MCF 10A (cell line): ENCODE measurements around the gene MAD1L1. TPM values are rescaled to one million over a fixed set of nuclear protein-coding genes. Genes with fewer than 3 reads are reported as not detected.

Experiments
- BruUV-seq: library from RNA; stranded (reverse); fragments of 400-500 nt; replicated peaks from 2 replicates; lab custom pipeline; 2021; lab: Mats Ljungman, UMichigan
- CTCF ChIA-PET: fragments of 300-600 bp; sonication (Branson Sonifier 250); formaldehyde crosslinking; extraction: SDS; loops from one replicate; lab custom pipeline; 2021; ENCODE audit warnings: antibody characterized with exemption, inconsistent platforms; lab: Yijun Ruan, JAX
- POLR2A ChIA-PET: fragments of 300-600, 350-650 bp; sonication (Branson Sonifier 250); formaldehyde crosslinking; extraction: SDS; loops from one replicate; lab custom pipeline; 2020; ENCODE audit warnings: antibody characterized with exemption, inconsistent platforms; lab: Yijun Ruan, JAX
- DNase-seq: peaks from one replicate; pipeline ENCODE4 v3.0.0-alpha.2; 2018; ENCODE audit not compliant: unreplicated experiment
- H3K27ac Mint-ChIP-seq: one replicate; pipeline ENCODE4 v1.8.0; 2022; ENCODE audit warnings: mild to moderate bottlenecking, low read depth, mixed read lengths; ENCODE audit not compliant: unreplicated experiment
- H3K27me3 Mint-ChIP-seq: one replicate; pipeline ENCODE4 v1.8.0; 2022; ENCODE audit warnings: mixed read lengths; ENCODE audit not compliant: insufficient read depth, unreplicated experiment
- H3K36me3 Mint-ChIP-seq: one replicate; pipeline ENCODE4 v1.8.0; 2022; ENCODE audit warnings: mild to moderate bottlenecking, moderate library complexity, mixed read lengths; ENCODE audit not compliant: insufficient read depth, unreplicated experiment
- H3K4me1 Mint-ChIP-seq: one replicate; pipeline ENCODE4 v1.8.0; 2022; ENCODE audit warnings: mixed read lengths; ENCODE audit not compliant: insufficient read depth, unreplicated experiment
- H3K4me3 Mint-ChIP-seq: one replicate; pipeline ENCODE4 v1.8.0; 2022; ENCODE audit warnings: mild to moderate bottlenecking, moderate library complexity, mixed read lengths; ENCODE audit not compliant: unreplicated experiment
- H3K9me3 Mint-ChIP-seq: one replicate; pipeline ENCODE4 v1.8.0; 2022; ENCODE audit warnings: mixed read lengths; ENCODE audit not compliant: unreplicated experiment
- intact Hi-C: fragments of 100-400 bp; cut with micrococcal nuclease; formaldehyde crosslinking; loops from 2 replicates; pipeline ENCODE4 v1.14.1; 2022
- total RNA-seq: library from RNA; stranded (reverse); gene quantifications from 2 replicates; pipeline ENCODE4 v1.2.3, GENCODE V29; 2022
- TF ChIP-seq, protein P1 (sequence below): fragments of 200-600 bp; IDR thresholded peaks from one replicate; pipeline ENCODE4 v1.8.0; 2022; ENCODE audit warnings: antibody characterized with exemption, mild to moderate bottlenecking; ENCODE audit not compliant: unreplicated experiment

MAD1L1 gene
- total RNA-seq, 1 experiment from 2014 or later: 25.2 TPM

DNA sequence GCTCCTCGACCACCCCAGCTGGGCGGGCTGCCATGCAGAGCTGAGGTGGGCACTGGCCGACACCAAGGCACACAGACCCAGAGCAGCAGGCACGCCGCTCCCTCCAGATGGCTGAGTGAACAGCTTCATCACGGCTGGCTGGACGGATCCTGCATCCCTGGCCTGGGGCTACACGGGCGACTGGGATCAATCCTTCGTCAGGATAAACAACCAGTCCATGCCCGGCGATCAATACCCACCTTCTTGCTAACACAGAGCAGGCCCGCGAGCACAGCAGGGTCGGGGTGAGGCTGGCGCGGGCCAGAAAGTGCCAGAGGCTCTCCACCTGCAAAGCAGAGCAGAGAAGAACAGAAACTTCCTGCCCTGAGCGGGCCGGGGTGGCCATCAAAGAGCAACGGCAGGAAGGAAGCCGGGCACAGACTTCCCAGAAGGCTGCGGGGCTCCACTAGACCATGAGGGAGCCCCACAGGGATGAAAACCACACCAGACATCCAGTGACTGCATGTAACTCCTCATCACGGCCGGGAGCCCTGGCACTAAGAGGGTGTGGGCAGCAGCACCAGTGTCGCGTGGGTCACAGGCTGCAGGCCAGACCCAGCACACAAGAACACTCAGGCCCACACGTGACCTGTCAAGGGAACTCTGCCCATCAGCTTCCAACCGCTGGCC is 166.4 kb downstream of the MAD1L1 start:
- H3K4me1 Mint-ChIP-seq: peaks cover 18% of the 10 kb centered on the region

DNA sequence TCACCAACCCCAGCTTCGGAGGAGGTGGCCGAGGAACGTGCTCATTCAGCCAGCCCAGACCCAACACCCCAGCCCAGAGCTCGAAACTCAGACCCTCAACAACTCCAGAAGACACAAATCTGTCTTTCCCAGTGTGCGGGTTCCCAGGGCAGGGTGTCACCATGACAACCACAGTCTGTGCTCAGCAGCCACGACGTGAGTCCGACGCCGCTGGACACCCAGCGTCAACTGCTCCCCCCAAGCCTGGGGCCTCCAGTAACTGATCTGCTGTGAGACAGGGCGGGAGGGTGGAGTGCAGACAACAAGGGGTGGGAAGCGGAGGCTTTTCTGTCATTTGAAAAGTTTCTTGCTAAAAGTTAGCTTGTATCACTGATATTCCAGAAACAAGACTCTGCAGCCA is 167.2 kb downstream of the MAD1L1 start:
- intact Hi-C loops: no loop called here
- no peak for DNase-seq
- CTCF ChIA-PET: no interaction called here
- H3K9me3 Mint-ChIP-seq: no peaks in the 10 kb centered on the region
- TF ChIP-seq, protein P1, sequence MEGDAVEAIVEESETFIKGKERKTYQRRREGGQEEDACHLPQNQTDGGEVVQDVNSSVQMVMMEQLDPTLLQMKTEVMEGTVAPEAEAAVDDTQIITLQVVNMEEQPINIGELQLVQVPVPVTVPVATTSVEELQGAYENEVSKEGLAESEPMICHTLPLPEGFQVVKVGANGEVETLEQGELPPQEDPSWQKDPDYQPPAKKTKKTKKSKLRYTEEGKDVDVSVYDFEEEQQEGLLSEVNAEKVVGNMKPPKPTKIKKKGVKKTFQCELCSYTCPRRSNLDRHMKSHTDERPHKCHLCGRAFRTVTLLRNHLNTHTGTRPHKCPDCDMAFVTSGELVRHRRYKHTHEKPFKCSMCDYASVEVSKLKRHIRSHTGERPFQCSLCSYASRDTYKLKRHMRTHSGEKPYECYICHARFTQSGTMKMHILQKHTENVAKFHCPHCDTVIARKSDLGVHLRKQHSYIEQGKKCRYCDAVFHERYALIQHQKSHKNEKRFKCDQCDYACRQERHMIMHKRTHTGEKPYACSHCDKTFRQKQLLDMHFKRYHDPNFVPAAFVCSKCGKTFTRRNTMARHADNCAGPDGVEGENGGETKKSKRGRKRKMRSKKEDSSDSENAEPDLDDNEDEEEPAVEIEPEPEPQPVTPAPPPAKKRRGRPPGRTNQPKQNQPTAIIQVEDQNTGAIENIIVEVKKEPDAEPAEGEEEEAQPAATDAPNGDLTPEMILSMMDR: no peak
- no peak overlapping the region for H3K4me3 Mint-ChIP-seq
- peaks cover 18% of the 10 kb centered on the region for H3K4me1 Mint-ChIP-seq
- no peak overlapping the region for H3K27ac Mint-ChIP-seq
- H3K36me3 Mint-ChIP-seq: no peaks in the 10 kb centered on the region
- POLR2A ChIA-PET: no interaction called here
- H3K27me3 Mint-ChIP-seq: no peaks in the 10 kb centered on the region
- no TSS peak for BruUV-seq

More for the DNA sequence above, 166.4 kb downstream of the MAD1L1 start:
- TF ChIP-seq, protein P1: no peak
- BruUV-seq: no TSS peak
- Mint-ChIP-seq H3K9me3 (no peaks in the 10 kb centered on the region), H3K27ac (no peak overlapping the region), H3K27me3 (no peaks in the 10 kb centered on the region), H3K4me3 (no peak overlapping the region), H3K36me3 (no peaks in the 10 kb centered on the region)
- CTCF ChIA-PET: interaction anchor here (0.6 kb wide), 2 partner anchors 124 to 282 kb away, joined by 3 read pairs; no protein-coding TSS in a partner anchor
- POLR2A ChIA-PET: no interaction called here
- DNase-seq: no peak
- intact Hi-C loops: no loop called here

DNA sequence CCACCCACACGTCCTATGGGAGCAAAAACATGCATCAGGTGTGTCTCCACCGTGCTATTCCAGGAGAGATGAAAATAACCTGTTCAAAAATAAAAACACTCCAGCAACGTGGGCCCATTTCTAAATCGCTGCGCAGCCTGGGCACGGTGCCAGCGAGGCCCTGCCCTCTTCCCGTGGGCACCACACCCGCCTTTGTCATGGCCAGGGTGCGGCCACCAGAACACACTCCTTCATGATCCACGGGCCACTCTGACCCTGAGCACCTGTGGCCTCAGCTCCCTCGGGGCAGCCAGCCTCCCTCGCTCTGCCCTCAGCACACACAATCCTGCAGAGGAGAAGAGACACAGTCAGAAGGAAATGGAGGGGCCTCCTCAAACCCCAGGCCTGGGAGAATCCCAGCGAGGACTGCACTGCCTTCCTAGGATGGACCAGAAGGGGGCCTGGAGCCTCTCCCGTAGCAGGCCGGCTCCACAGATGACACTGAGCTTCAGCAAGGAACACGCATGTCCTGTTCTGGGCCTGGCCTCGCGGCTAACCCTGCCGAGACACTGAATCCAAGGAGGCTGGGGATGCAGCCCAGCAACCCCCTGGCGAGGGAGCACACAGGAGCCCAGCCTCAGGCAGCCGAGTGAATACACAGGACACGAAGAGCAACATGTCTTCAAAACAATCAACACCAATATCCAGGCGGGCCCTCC is 169.0 kb downstream of the MAD1L1 start:
- Mint-ChIP-seq H3K4me1 (peaks cover 18% of the 10 kb centered on the region), H3K27ac (peak overlapping the region; percentile 14), H3K9me3 (no peaks in the 10 kb centered on the region), H3K4me3 (no peak overlapping the region), H3K36me3 (no peaks in the 10 kb centered on the region), H3K27me3 (no peaks in the 10 kb centered on the region)
- peak; percentile 44 for DNase-seq
- BruUV-seq: no TSS peak
- TF ChIP-seq, protein P1: no peak
- ChIA-PET POLR2A (no interaction called here), CTCF (interaction anchor here (1.0 kb wide), 1 partner anchor 146 kb away, joined by 4 read pairs; no protein-coding TSS in a partner anchor)
- intact Hi-C loops: no loop called here

DNA sequence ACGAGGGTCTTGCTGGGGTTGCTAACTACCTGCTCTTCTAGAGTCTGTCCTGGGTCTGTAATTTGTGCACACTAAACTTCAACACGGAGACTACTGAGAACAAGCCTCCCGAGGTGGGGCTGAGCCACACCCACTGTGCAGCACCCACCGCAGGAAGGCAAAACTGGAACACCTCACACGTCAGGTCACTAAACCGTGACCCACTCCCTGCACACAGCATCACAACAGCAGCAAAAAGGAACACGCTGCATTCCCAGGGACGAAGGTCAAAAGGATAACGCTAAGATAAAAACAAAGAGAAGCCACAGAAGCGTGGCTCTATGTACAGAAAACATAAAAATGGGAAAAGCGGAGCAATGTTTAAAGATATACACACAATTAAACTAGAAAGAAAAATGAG is 170.1 kb downstream of the MAD1L1 start:
- no peak overlapping the region for H3K4me3 Mint-ChIP-seq
- TF ChIP-seq, protein P1: no peak
- peaks cover 18% of the 10 kb centered on the region for H3K4me1 Mint-ChIP-seq
- H3K27me3 Mint-ChIP-seq: no peaks in the 10 kb centered on the region
- intact Hi-C loops: no loop called here
- peak overlapping the region; percentile 14 for H3K27ac Mint-ChIP-seq
- DNase-seq: no peak
- no peaks in the 10 kb centered on the region for H3K36me3 Mint-ChIP-seq
- ChIA-PET POLR2A (no interaction called here), CTCF (interaction anchor here (0.6 to 1.0 kb wide), 2 partner anchors 147 to 344 kb away, joined by 3 to 4 read pairs; no protein-coding TSS in a partner anchor)
- BruUV-seq: no TSS peak
- H3K9me3 Mint-ChIP-seq: no peaks in the 10 kb centered on the region
